HG03432 (cell line): ENCODE results near the gene RPL18A.

Experiments used
- ATAC-seq: cut with Tn5 transposase; IDR thresholded peaks from one replicate; pipeline ENCODE4 v1.9.1; 2021; ENCODE audit warnings: mild to moderate bottlenecking, moderate library complexity; ENCODE audit not compliant: unreplicated experiment

RPL18A gene

GRCh38 chr19:17908244-17908643 is 48.5 kb downstream of the RPL18A start:
- no peak for ATAC-seq

- ATAC-seq, result no peak
These were observed 49.5 kb downstream of the RPL18A start for GRCh38 chr19:17909003-17909732.

GRCh38 chr19:17910791-17911360 is 51.2 kb downstream of the RPL18A start:
- no peak for ATAC-seq
